GM13976 (cell line): Measurements from ENCODE around the gene APOBEC4.

ENCODE experiments used
- DNase-seq: peaks from one replicate; pipeline ENCODE4 v3.0.0; 2012; ENCODE audit warnings: low spot score
- CTCF ChIP-seq: IDR thresholded peaks from 2 replicates; pipeline ENCODE4 v1.5.1; 2012; ENCODE audit warnings: borderline replicate concordance, mild to moderate bottlenecking; ENCODE audit not compliant: insufficient read depth; ENCODE audit errors: extremely low read depth, missing control alignments, control extremely low read depth
- in situ Hi-C: fragments of 300-500 bp; cut with MboI; formaldehyde crosslinking; loops from one replicate; pipeline ENCODE4 v1.12.0; 2022; ENCODE audit warnings: low sequenced_read_pairs, mixed read lengths, inconsistent platforms; ENCODE audit not compliant: unreplicated experiment

APOBEC4 gene

GRCh38 chr1:183604815-183605214, 48.3 kb downstream of the APOBEC4 start:
- DNase-seq, result no peak
- in situ Hi-C loops, result no loop called here
- no peak for TF ChIP-seq CTCF

GRCh38 chr1:183604038-183604808, 48.9 kb downstream of the APOBEC4 start:
- no peak for TF ChIP-seq CTCF
- peak; percentile 61 for DNase-seq
- in situ Hi-C loops, result no loop called here

GRCh38 chr1:183602510-183602909, 50.6 kb downstream of the APOBEC4 start:
- no peak for TF ChIP-seq CTCF
- no peak for DNase-seq
- in situ Hi-C loops, result no loop called here

- in situ Hi-C loops, result no loop called here
- no peak for TF ChIP-seq CTCF
Observed at GRCh38 chr1:183600634-183601033, 52.5 kb downstream of the APOBEC4 start.

GRCh38 chr1:183600136-183600535, 53.0 kb downstream of the APOBEC4 start:
- in situ Hi-C loops, result no loop called here

More at GRCh38 chr1:183600634-183601033, 52.5 kb downstream of the APOBEC4 start:
- no peak for DNase-seq

GRCh38 chr1:183598386-183598785, 54.7 kb downstream of the APOBEC4 start:
- no peak for TF ChIP-seq CTCF
- in situ Hi-C loops, result no loop called here
- DNase-seq, result no peak

More at GRCh38 chr1:183600136-183600535, 53.0 kb downstream of the APOBEC4 start:
- TF ChIP-seq CTCF, result no peak
- DNase-seq, result no peak
